ENCODE results near the gene GABARAP. TPM values are rescaled to one million over a fixed set of nuclear protein-coding genes. Genes with fewer than 3 reads are reported as not detected.
A peak's percentile ranks its signal among the peaks of the same experiment; 100 is the strongest.

The GABARAP gene
- polyA plus RNA-seq, 1 donor from 2014 or later = 384 TPM

- Histone ChIP-seq H3K4me3 (ENCODE audit: low read length) (peak overlapping the region; percentile 70), H3K27ac (ENCODE audit: low read length) (peak overlapping the region; percentile 97), H3K27me3 (ENCODE audit: insufficient read depth, low read depth, low read length) (no peaks in the 10 kb centered on the region), H3K4me2 (ENCODE audit: low read length) (peak overlapping the region; percentile 80), H2AFZ (ENCODE audit: low read depth, low read length) (no peak overlapping the region), H3K79me2 (replicated peaks; ENCODE audit: insufficient read depth, low read length) (peaks cover 55% of the 10 kb centered on the region), H3K9me2 (ENCODE audit: insufficient read depth, low read length) (no peaks in the 10 kb centered on the region), H3K9ac (ENCODE audit: low read length) (peak overlapping the region; percentile 88), H4K20me1 (ENCODE audit: insufficient read depth) (no peaks in the 10 kb centered on the region), H3F3A (ENCODE audit: insufficient read depth, low read length, poor library complexity, severe bottlenecking) (no peaks in the 10 kb centered on the region), H3K9me3 (ENCODE audit: low read length) (no peaks in the 10 kb centered on the region), H3K36me3 (ENCODE audit: insufficient read depth, low read length) (no peaks in the 10 kb centered on the region)
- peak; percentile 52 for TF ChIP-seq TAF1 (IDR thresholded peaks at IDR 0.05; ENCODE audit: low read depth)
- peak; percentile 8 for TF ChIP-seq MXI1 (conservative IDR thresholded peaks at IDR 0.05; ENCODE audit: poor library complexity, severe bottlenecking)
- no peak for TF ChIP-seq RAD21 (conservative IDR thresholded peaks at IDR 0.05)
- TF ChIP-seq EP300 (conservative IDR thresholded peaks at IDR 0.05; ENCODE audit: poor library complexity, severe bottlenecking) = no peak
Measured at GRCh38 chr17:7250695-7251627, 8.7 kb upstream of the GABARAP start.

- Histone ChIP-seq H3K4me2 (ENCODE audit: low read length) (peak overlapping the region; percentile 80), H3K36me3 (ENCODE audit: insufficient read depth, low read length) (no peaks in the 10 kb centered on the region), H3K9me3 (ENCODE audit: low read length) (no peaks in the 10 kb centered on the region), H4K20me1 (ENCODE audit: insufficient read depth) (no peaks in the 10 kb centered on the region), H3K27me3 (ENCODE audit: insufficient read depth, low read depth, low read length) (no peaks in the 10 kb centered on the region), H2AFZ (ENCODE audit: low read depth, low read length) (no peak overlapping the region), H3K9me2 (ENCODE audit: insufficient read depth, low read length) (no peaks in the 10 kb centered on the region), H3K27ac (ENCODE audit: low read length) (no peak overlapping the region), H3F3A (ENCODE audit: insufficient read depth, low read length, poor library complexity, severe bottlenecking) (no peaks in the 10 kb centered on the region), H3K4me3 (ENCODE audit: low read length) (peak overlapping the region; percentile 70), H3K79me2 (replicated peaks; ENCODE audit: insufficient read depth, low read length) (peaks cover 55% of the 10 kb centered on the region), H3K9ac (ENCODE audit: low read length) (peak overlapping the region; percentile 88)
- TF ChIP-seq MXI1 (conservative IDR thresholded peaks at IDR 0.05; ENCODE audit: poor library complexity, severe bottlenecking) (no peak), EP300 (conservative IDR thresholded peaks at IDR 0.05; ENCODE audit: poor library complexity, severe bottlenecking) (no peak), EZH2 (IDR thresholded peaks at IDR 0.05; ENCODE audit: borderline replicate concordance, insufficient read depth, low read length, poor library complexity, severe bottlenecking) (no peak), SMC3 (conservative IDR thresholded peaks at IDR 0.05; ENCODE audit: poor library complexity) (no peak), CTCF (IDR thresholded peaks at IDR 0.05; ENCODE audit: poor library complexity, severe bottlenecking) (no peak), REST (IDR thresholded peaks at IDR 0.05; ENCODE audit: borderline replicate concordance) (no peak), RAD21 (conservative IDR thresholded peaks at IDR 0.05) (no peak), POLR2AphosphoS5 (IDR thresholded peaks at IDR 0.05) (no peak), TAF1 (IDR thresholded peaks at IDR 0.05; ENCODE audit: low read depth) (no peak)
Measured at GRCh38 chr17:7249830-7250229, 7.6 kb upstream of the GABARAP start.
